Cardiac muscle cell (in vitro differentiated cells and primary cell): Measurements from ENCODE around the gene DPP10. TPM values are rescaled to one million over a fixed set of nuclear protein-coding genes. Genes with fewer than 3 reads are reported as not detected.
A peak's percentile ranks its signal among the peaks of the same experiment; 100 is the strongest.

Experiments
- DNase-seq, 2 donors: peaks; one replicate each; pipeline versions ENCODE4 v3.0.0 to v3.0.0-alpha.2; 2010 to 2017; ENCODE audit warnings: low read depth in 1 of 2, low spot score in 1 of 2
- H3K27ac ChIP-seq: fragments of 200-600 bp; sonication (generic); 2 replicates; pipeline ENCODE4 v1.5.1; 2016
- H3K27me3 ChIP-seq: fragments of 200-600 bp; sonication (generic); 2 replicates; pipeline ENCODE4 v1.6.0; 2016; ENCODE audit warnings: control low read depth
- H3K36me3 ChIP-seq: fragments of 200-600 bp; sonication (generic); 2 replicates; pipeline ENCODE4 v1.5.1; 2016; ENCODE audit warnings: control low read depth
- H3K4me1 ChIP-seq: fragments of 200-600 bp; sonication (generic); 2 replicates; pipeline ENCODE4 v1.8.1; 2017; ENCODE audit warnings: low read depth, mild to moderate bottlenecking, mixed run types
- H3K4me3 ChIP-seq: fragments of 200-600 bp; sonication (generic); 2 replicates; pipeline ENCODE4 v1.5.1; 2016; ENCODE audit warnings: mild to moderate bottlenecking
- H3K9me3 ChIP-seq: fragments of 200-600 bp; sonication (generic); 2 replicates; pipeline ENCODE4 v1.5.1; 2017; ENCODE audit warnings: low read depth, mild to moderate bottlenecking, control low read depth
- CTCF ChIP-seq: IDR thresholded peaks from 2 replicates; pipeline ENCODE4 v1.5.1; 2012; ENCODE audit warnings: low read depth, mild to moderate bottlenecking, low read length
- polyA plus RNA-seq: library from polyadenylated mRNA; unstranded; fragments of >200 nt; fragmentation: Nextera tagmentation; extraction: Ambion mirVana; gene quantifications from 2 replicates; pipeline ENCODE4 v1.2.1, GENCODE V29; 2016
- total RNA-seq: library from RNA; depleted of rRNA; stranded (reverse); fragments of >200 nt; gene quantifications from 2 replicates; pipeline ENCODE4 v1.2.3, GENCODE V29; 2016

Gene DPP10
- total and polyA plus RNA-seq, 2 experiments from 2014 or later, result 1.1 to 1.4 TPM

GRCh38 chr2:115606350-115606749 lies 1163.9 kb downstream of the DPP10 start:
- peak in 1 of 2 donors; percentile 27 for DNase-seq
- no peak overlapping the region for H3K4me3 ChIP-seq
- no peaks in the 10 kb centered on the region for H3K27me3 ChIP-seq
- no peaks in the 10 kb centered on the region for H3K9me3 ChIP-seq
- H3K27ac ChIP-seq, result no peak overlapping the region
- no peaks in the 10 kb centered on the region for H3K36me3 ChIP-seq
- peaks cover 21% of the 10 kb centered on the region for H3K4me1 ChIP-seq
- TF ChIP-seq CTCF, result no peak

- Histone ChIP-seq H3K9me3 (no peaks in the 10 kb centered on the region), H3K27me3 (no peaks in the 10 kb centered on the region), H3K36me3 (no peaks in the 10 kb centered on the region), H3K27ac (no peak overlapping the region), H3K4me1 (peaks cover 9% of the 10 kb centered on the region), H3K4me3 (no peak overlapping the region)
- TF ChIP-seq CTCF, result no peak
- DNase-seq, result no peak
These were observed 1167.5 kb downstream of the DPP10 start for GRCh38 chr2:115609978-115610377.

GRCh38 chr2:115610888-115611287 lies 1168.4 kb downstream of the DPP10 start:
- no peak for TF ChIP-seq CTCF
- no peak for DNase-seq
- no peaks in the 10 kb centered on the region for H3K27me3 ChIP-seq
- no peak overlapping the region for H3K4me3 ChIP-seq
- no peaks in the 10 kb centered on the region for H3K9me3 ChIP-seq
- H3K4me1 ChIP-seq, result peaks cover 9% of the 10 kb centered on the region
- no peaks in the 10 kb centered on the region for H3K36me3 ChIP-seq
- no peak overlapping the region for H3K27ac ChIP-seq

- no peaks in the 10 kb centered on the region for H3K9me3 ChIP-seq
- no peak overlapping the region for H3K27ac ChIP-seq
- DNase-seq, result no peak
- no peak for TF ChIP-seq CTCF
- H3K36me3 ChIP-seq, result no peaks in the 10 kb centered on the region
- no peaks in the 10 kb centered on the region for H3K4me1 ChIP-seq
- H3K4me3 ChIP-seq, result no peak overlapping the region
- no peaks in the 10 kb centered on the region for H3K27me3 ChIP-seq
These were observed 1181.9 kb downstream of the DPP10 start for GRCh38 chr2:115624332-115624731.

GRCh38 chr2:115634578-115634977 lies 1192.1 kb downstream of the DPP10 start:
- Histone ChIP-seq H3K4me1 (no peaks in the 10 kb centered on the region), H3K27me3 (no peaks in the 10 kb centered on the region), H3K9me3 (no peaks in the 10 kb centered on the region), H3K27ac (no peak overlapping the region), H3K36me3 (no peaks in the 10 kb centered on the region), H3K4me3 (no peak overlapping the region)
- TF ChIP-seq CTCF, result no peak
- no peak for DNase-seq

- no peaks in the 10 kb centered on the region for H3K36me3 ChIP-seq
- TF ChIP-seq CTCF, result no peak
- no peaks in the 10 kb centered on the region for H3K4me1 ChIP-seq
- H3K9me3 ChIP-seq, result no peaks in the 10 kb centered on the region
- no peak overlapping the region for H3K27ac ChIP-seq
- DNase-seq, result no peak
- no peak overlapping the region for H3K4me3 ChIP-seq
- no peaks in the 10 kb centered on the region for H3K27me3 ChIP-seq
These were observed 1193.0 kb downstream of the DPP10 start for GRCh38 chr2:115635430-115635829.
